KBM-7 (cell line): ENCODE results near the gene KRTAP5-4.
"Not testable (repeated sequence)": the region's sequence is repeated elsewhere in the genome, so short reads cannot be mapped to it uniquely, and the experiment has no call there.

ENCODE experiments used
- DNase-seq: peaks from one replicate; pipeline ENCODE4 v3.0.0-alpha.2; 2015
- in situ Hi-C: fragments of 300-500 bp; cut with MboI; formaldehyde crosslinking; loops from 2 replicates; pipeline ENCODE4 v1.14.3; 2020; ENCODE audit warnings: low sequenced_read_pairs, low pct_unique_long_range_greater_than_20kb, mixed read lengths

KRTAP5-4 gene

GRCh38 chr11:1653541-1654387 lies 31.8 kb upstream of the KRTAP5-4 start:
- in situ Hi-C loops, result no loop called here
- DNase-seq, result no peak

GRCh38 chr11:1652771-1653540 lies 31.0 kb upstream of the KRTAP5-4 start:
- in situ Hi-C loops, result no loop called here
- peak; percentile 60 for DNase-seq

- DNase-seq, result no peak
- in situ Hi-C loops, result no loop called here
Observed at GRCh38 chr11:1652442-1652770, 30.5 kb upstream of the KRTAP5-4 start.

- no peak for DNase-seq
- in situ Hi-C loops, result no loop called here
Observed at GRCh38 chr11:1652026-1652425, 30.1 kb upstream of the KRTAP5-4 start.

- in situ Hi-C loops, result no loop called here
- DNase-seq, result no peak
Observed at GRCh38 chr11:1651411-1651980, 29.6 kb upstream of the KRTAP5-4 start.

GRCh38 chr11:1650918-1651262 lies 29.0 kb upstream of the KRTAP5-4 start:
- in situ Hi-C loops, result no loop called here
- DNase-seq, result no peak

- in situ Hi-C loops, result no loop called here
- no peak for DNase-seq
Observed at GRCh38 chr11:1650034-1650917, 28.3 kb upstream of the KRTAP5-4 start.

GRCh38 chr11:1648653-1649420 lies 26.9 kb upstream of the KRTAP5-4 start:
- DNase-seq, result no peak
- in situ Hi-C loops, result no loop called here

- DNase-seq, result no peak
- in situ Hi-C loops, result no loop called here
Observed at GRCh38 chr11:1647901-1648652, 26.1 kb upstream of the KRTAP5-4 start.

GRCh38 chr11:1646540-1646939 lies 24.6 kb upstream of the KRTAP5-4 start:
- in situ Hi-C loops, DNase-seq: not testable (repeated sequence)

- in situ Hi-C loops, result no loop called here
- no peak for DNase-seq
Observed at GRCh38 chr11:1645357-1645821, 23.5 kb upstream of the KRTAP5-4 start.

- no peak for DNase-seq
- in situ Hi-C loops, result no loop called here
Observed at GRCh38 chr11:1644601-1645356, 22.8 kb upstream of the KRTAP5-4 start.

- no peak for DNase-seq
- in situ Hi-C loops, result no loop called here
Observed at GRCh38 chr11:1643146-1643690, 21.3 kb upstream of the KRTAP5-4 start.

GRCh38 chr11:1642288-1643145 lies 20.6 kb upstream of the KRTAP5-4 start:
- DNase-seq, result no peak
- in situ Hi-C loops, result no loop called here

- in situ Hi-C loops, result no loop called here
- DNase-seq, result no peak
Observed at GRCh38 chr11:1641096-1641495, 19.2 kb upstream of the KRTAP5-4 start.
